NK-92 treated with Interleukin-12 subunit alpha and Interleukin-12 subunit beta, amount 100 ng/mL, for 24 hours (cell line): ENCODE measurements around the gene DOHH.
A peak's percentile ranks its signal among the peaks of the same experiment; 100 is the strongest.

ENCODE experiments used
- DNase-seq: peaks from one replicate; lab custom pipeline; 2025; lab: John Stamatoyannopoulos, UW

Gene DOHH

DNA sequence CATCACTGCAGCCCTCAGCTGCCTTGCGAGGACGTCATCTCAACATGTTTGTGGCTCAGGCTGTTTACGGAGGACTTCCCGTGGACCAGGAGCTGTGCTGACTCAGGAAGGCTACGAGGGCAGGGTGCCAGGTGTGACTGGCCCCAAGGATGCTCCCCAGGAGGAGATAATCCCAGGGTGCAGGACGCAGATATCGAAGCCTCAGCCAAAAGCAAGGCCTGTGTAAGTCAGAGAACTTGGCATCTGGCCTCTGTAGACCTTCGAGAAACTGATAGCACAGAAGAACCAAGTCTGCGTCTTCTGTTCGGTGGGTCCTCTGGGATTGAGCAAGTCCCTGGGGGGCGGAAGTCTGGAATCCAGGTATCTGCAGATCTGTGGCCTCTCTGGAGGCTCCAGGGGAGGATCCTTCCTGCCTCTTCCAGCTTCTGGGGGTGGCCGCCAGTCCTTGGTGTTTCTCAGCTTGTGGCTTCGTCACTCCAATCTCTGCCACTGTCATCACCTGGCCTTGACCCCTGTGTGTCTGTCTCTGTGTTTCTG, 2.6 kb upstream of the DOHH start:
- DNase-seq = no peak

DNA sequence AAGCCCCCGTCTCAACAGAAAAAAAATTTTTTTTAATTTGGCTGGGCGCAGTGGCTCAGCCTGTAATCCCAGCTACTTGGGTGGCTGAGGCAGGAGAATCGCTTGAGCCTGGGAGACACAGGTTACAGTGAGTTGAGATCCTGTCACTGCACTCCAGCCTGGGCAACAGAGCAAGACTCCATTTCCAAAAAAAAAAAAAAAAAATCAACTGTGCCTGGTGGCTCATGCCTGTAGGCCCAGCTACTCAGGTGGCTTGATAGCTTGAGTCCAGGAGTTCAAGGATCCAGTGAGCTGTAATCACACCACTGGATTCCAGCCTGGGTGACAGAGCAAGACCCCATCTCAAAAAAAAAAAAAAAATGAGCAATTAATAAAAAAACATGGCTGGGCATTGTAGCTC, 1.3 kb upstream of the DOHH start:
- no peak for DNase-seq

DNA sequence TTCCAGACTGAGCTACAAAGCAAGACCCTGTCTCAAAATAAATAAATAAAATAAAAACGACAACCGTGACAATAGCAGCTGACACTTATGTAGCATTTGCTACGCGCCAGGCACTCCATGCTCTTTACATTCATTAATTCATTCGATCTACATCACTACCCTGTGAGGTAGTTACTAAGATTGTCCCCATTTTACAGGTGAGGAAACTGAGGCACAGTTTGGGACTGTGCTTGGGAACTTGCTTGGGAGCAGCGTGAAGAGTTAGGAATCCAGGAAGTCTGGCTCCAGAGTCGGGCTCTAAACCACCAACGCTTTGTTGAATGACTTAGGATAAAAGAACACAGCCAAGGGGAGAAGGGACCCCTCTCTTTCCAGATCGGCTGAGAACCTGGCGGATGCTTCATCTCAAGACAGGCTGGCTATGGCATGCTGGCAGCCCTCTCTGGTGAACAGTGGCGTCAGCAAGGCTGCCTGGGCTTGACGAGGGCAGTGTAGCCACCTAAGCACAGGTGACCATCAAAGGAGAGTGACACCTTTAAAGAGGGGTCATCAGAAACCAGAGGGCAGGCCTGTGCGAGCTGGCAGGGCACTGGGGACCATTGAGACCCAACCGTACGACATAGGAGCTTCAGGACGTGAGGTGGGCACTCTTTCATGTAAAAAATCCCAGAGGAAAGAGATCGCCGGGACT, 591 bp downstream of the DOHH start:
- no peak for DNase-seq

DNA sequence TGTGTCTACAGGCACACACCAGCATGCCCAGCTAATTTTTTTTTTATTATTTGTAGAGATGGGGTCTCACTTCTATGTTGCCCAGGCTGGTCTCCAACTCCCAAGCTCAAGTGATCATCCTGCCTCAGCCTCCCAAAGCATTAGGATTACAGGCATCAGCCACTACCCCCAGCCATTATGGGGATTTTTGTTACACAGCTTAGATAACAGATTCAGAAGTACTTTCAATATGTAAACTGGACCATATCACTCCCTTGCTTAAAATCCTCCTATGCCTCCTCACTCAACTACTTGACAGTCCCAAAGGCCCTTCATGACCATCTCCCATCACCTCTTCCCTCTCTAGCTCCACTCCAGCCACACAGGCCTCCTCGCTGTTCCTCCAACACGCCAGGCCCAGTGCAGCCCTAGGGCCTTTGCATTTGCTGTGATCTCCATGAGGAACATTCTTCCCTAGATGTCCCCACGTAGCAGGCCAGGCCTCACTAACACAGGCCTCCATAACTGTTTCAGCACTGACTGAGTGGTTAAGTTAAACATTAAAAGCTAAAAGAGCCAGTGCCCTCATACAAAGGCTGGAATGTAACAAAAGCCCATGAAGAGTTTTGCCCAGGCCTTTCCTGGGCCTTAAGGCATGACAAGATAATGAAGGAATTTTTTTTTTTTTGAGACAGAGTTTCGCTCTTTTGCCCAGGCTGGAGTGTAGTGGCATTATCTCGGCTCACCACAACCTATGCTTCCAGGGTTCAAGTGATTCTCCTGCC, 2.5 kb downstream of the DOHH start:
- DNase-seq = no peak

DNA sequence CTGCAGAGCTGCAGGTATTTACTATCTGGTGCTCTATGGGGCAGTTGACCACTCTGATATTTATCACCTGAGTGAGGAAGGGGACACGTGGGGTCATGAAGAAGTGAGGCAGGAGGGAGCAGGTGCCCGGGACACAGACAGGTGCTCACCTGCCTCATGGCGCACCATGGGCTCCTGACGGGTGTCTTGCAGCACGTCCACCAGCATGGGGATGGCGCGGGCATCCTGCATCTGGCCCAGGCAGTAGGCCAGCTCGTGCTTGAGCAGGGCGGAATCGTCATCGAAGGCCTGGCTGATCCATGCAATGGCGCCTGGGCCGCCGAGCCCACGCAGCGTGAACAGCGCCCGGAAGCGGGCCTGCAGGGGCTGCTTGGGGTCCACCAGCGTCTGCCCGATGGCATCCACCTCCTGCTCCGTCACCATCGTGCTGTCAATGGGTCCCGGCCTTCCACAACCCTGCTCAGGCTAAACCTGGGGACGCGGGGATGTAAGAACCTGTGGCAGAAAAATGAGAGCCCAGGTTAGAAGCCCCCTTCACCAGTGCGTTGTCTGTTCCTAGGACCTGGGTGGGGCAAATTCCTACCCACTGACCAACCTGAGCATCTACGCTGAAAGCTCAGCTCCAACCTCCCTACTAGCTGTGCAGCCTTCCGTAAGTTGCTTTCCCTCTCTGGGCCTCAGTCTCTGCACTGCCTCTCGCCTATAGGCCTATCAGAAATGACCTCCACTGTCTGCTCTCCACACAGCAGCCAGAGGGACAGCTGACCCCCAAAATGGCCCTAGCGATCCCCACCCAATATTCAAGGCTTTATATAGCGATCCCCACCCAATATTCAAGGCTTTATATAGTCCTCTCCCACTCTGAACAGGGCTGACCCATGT, 3.8 kb downstream of the DOHH start:
- no peak for DNase-seq

DNA sequence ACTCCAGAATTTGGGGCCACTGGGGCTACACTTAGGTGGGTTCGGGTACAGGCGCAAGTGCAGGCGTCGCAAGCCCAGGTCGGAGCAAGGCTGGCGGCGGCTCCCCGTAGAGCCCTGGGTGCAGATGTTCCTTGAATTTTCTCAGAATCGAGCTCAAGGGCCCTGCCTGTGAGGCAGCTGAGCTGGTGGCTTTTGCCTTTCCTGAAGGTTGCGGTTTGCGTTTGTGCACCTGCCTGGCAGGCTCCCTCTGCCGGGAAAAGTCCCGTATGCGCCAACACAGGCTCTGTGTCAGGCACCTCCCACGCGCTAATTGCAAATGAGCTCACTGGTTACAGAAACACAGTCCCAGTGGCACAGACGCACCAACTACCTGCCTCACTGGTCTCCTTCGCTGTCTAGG, 5.9 kb downstream of the DOHH start:
- no peak for DNase-seq

DNA sequence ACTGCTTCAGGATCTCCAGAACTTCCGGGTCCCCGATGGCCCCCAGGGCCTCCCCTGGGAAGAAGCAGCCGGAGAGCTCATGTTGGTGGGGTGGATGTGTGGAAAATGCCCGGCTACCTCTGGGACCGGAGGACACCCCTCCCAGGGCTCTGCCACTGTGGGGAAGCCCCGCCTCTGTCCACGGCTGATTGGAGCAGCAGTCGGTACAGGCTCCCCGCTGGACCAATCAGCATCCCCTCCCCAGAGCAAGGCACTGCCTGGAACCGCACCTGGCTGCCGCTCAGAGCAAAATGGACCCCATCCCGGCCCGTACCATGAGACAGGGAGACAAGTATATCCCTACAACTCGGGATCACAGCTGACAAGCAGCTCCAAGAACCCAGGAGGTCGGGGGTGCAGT, 6.4 kb downstream of the DOHH start:
- DNase-seq = no peak

DNA sequence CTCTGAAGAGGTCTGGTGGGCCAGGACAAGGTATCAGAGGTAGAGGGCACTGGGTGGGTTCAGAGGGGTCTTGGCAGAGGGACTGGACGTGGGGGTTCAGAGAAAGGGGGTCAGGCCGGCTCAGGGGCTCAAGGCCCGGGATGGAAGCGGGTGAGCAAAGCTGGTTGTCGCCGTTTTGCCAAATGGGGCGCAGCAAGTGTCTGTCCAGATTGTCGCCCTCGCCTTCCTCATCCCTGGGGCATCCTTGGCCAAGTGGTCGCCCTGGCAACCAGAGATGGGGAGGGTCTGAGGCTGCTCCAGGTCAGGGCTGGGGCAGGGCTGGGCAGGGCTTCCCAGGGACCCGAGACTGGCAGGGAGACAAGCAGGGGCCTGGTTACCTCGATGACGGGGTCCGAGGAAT, 6.8 kb downstream of the DOHH start:
- DNase-seq = no peak

DNA sequence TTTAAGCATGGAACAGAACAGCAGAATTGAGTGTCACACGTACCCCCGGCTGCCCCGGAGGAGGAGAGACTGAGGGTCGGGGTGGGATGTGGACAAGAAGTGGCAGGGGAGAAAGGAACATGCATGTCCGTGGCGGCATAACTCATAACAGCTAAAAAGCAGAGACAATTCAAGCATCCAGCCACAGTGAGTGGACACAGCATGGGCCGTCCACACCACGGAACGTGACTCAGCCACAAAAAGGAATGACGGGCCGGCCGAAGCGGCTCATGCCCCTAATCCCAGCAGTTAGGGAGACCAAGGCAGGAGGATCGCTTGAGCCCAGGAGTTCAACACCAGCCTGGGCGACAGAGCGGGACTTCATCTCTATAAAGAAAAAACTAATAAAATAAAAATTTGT, 7.6 kb downstream of the DOHH start:
- DNase-seq = no peak

DNA sequence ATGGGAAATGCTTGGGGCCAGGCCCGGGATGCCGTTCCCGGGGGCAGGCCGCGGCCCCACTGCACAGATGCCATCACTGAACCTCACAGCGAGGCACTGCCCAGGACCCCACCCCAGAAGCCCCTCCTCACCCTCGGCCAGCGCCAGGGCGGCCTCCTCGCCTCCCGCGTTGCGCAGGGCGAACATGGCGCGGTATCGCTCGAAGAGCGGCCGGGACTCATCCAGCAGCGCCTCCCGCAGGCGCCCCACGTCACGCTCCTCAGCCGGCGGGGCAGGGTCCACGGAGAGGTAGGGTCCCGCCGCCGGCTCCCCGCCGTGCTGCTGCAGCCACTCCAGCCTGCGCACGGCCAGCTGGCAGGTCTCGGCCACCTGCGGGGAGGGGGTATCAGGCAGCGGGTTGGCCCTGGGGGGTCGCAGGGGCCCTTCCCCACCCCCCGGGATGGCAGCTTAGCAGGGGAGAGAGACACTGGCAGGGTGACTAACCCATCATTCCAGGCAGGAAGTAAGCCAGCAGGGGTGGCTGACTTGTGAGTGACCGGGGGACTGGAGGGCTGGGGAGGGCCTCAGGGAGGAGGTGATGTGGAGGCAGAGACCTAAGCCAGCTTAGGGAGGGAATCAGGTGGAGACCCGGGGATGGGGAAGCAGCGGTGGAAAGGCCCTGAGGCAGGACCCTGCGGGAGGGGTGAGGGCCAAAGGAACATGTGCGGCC, 8.2 kb downstream of the DOHH start:
- no peak for DNase-seq

DNA sequence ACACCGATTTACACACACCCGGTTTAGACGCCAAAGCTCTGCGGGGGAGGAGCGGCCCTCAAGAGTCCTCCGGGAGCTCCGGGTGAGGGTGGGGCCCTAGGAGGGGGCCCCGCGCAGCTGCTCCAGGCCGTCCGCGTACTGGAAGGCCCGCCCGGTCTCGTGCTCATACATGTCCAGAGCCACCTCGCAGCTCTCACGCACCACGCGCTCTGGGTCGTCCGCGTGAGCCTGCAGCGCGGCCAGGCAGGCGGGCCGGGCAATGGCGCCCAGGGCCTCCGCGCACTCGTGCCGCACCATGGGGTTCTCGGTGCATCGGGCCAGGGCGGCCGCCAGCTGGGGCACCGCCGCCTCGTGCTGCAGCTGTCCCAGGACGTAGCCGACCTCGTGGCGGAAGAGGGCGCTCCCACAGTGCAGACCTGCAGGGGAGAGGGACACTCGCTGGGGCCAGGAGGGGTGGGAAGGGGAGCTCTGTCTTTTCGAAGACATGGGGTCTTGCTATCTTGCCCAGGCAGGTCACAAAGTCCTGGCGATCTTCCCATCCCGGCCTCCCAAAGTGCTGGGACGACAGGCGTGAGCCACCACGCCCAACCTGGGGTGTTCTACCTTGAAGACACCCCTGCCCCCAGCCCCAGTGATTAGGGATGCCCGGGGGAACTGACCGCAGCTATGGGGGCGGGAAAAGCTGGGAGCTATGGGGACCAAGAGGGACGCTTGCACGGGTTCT, 8.9 kb downstream of the DOHH start:
- no peak for DNase-seq

DNA sequence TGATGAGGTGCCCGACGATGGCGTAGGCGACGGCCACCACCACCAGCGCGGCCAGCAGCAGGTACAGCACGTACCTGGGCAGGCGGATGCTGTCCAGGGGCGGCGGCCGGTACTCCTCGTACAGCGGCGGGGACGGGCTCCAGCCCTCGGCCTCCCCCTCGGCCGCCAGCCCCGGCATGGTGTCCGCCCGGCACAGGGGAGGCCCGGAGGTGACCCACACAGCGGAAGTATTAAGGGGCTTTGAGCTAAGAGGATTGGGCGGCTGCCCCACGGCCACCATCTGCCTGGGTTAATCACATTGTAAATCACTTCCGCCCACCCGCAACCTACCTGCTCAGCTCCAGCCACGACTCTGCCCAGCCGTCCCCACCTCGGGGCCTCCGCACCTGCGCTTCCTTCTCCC, 17.2 kb downstream of the DOHH start, which contains the start of gene SMIM44:
TSS of gene SMIM44 (minus strand) at position 216 of the 403 bp plus-strand sequence. CDS start at position 178, 38 bp downstream.
- DNase-seq = no peak

DNA sequence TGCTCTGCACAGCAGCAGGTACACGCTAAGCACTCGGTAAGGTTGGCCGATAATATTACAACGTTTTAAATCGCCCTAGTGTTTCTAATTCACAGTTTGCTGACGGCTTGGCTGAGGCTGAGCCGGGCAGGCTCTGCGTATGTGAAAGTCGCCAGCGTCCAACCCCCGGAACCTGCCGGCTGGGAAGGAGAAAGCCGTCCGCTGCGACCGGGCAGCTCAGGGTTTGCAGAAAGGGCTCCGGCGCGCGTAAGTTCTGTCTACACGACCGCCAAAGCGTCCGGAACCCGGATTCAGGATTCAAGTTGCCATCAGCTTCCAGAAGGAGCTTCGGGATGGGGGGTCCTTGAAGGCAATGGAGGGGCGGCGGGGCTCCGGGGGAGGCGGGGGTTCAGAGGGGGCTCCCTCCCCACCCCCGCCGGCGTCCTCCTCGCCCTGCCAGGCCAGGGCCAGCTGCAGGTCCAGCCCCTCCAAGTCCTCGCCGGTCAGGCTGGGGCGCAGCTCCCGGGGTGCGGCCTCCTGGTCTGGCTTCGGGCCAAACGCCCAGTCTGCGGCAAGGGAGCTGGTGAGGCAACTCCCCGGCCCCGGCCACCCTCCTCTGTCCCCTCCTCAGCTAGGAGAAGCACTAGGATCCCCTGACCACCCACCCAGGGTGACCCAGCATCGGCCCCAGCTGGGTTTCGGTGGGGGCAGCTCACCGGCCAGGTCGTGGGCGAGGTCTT, 17.8 kb downstream of the DOHH start:
- DNase-seq = no peak

DNA sequence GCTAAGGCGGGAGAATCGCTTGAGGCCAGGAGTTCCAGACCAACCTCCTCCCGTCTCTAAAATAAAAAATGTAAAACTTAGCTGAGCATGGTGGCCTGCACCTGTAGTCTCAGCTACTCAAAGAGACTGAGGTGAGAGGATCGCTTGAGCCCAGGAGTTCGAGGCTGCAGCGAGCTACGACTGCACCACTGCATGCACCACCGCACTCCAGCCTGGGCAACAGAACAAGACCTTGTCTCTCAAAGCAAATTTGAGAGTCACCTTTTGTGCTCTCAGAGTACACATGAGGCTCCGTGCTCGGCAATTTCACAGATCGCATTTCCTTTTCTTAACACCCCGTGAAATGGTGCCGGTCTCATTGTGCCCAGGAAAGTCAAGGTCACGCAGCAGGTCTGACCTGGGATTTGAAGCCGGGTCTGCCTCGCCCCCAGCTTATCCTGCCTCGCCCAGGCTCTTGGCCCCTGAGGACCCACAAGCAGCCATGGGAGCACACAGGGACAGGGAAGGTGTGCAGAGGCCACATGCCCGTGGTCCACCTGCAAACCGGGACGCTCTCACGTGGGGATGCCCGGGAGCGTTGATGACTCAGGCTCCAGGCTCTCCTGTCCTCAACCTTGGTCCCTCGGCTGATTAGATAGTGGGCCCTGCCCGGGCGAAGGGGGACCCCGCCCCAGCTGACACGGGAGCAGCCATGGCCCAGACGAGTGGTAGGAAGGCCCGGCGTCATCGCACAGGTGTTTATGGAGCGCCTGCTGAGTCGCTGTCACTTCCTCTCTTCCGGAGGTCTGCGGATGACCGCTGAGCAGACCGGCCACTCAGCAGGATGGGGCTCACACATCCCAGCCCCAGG, 19.0 kb downstream of the DOHH start:
- no peak for DNase-seq

DNA sequence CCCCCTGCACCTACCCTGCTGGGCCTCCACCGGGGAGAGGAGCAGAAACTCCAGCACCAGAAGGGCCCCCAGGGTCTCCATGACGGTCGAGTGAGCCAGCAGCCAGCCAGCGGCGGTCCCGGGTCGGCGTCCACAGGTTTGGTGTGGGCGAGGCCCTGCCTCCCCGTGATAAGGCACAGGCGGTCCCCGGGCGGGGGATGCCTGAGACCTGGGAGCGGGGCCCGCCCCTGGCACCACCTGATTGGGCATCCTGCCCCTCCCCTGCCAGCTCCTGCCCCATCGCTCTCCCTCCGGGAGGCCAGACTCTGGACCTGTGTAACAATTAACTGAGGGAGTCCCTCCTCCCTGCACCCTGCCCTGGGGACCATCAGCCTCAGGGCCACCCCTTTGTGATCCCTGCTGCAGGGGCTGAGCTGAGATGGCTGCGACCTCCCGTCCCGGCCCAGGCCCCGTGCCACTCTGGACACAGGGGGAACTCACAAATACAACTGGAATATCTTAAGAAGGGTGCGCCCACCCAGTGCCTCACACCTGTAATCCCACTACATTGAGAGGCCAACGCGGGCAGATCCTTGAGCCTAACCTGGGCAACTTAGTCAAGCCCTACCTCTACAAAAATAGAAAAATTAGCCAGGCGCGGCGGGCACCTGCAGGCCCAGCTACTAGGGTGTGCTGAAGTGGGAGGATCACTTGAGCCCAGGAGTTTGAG, 19.9 kb downstream of the DOHH start, which contains the start of gene SMIM24:
TSS of gene SMIM24 (minus strand) at position 143 of the 709 bp plus-strand sequence. CDS start at position 81, 62 bp downstream.
- DNase-seq = no peak

DNA sequence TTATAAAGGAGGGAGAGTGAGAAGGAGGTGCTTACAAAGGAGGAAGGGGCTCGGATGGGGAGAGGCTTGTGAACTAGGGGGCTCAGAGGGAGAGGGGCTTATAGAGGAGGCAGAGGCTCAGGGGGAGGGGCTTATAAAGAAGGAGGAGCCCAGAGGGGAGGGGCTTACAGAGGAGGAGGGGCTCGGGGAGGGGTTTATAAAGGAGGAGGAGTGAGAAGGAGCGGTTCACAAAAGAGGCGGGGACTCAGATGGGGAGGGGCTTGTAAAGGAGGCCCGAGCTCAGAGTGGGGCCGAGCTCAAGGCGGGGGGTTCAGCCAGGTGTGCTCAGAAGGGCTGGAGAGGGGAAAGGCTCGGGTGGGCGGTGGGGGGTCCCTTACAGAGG, 20.6 kb downstream of the DOHH start:
- peak; percentile 14 for DNase-seq

DNA sequence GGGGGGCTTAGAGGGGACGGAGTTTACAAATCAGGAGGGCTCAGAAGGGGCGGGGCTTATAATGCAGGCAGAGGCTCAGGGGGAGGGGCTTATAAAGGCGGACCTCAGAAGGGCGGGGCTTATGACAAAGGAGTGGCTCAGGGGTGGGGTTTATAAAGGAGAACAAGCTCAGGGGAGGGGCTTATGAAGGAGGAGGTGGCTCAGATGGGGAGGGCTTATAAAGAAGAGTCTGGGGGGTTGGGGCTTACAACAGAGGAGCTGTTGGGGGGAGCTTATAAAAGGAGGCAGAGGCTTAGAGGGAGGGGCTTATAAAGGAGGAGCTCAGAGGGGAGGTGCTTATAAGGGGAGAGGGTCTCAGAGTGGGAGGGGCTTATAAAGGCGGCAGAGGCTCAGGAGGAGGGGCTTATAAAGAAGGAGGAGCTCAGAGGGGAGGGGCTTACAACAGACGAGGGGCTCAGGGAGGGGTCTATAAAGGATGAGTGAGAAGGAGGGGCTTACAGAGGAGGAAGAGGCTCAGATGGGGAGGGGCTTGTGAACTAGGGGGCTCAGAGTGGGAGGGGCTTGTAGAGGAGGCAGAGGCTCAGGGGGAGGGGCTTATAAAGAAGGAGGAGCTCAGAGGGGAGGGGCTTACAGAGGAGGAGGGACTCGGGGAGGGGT, 21.2 kb downstream of the DOHH start:
- peak; percentile 12 for DNase-seq
